Hepatocyte (in vitro differentiated cells): ENCODE results near the gene CCBE1.

Experiments used
- EZH2 ChIP-seq: fragments of 200-600 bp; sonication (generic); IDR thresholded peaks from 2 replicates; pipeline ENCODE4 v1.6.1; 2016; ENCODE audit warnings: antibody characterized with exemption, mild to moderate bottlenecking, borderline replicate concordance
- EZH2phosphoT487 ChIP-seq: fragments of 200-600 bp; sonication (generic); IDR thresholded peaks from one replicate; pipeline ENCODE4 v1.6.1; 2018; ENCODE audit warnings: antibody characterized with exemption, mild to moderate bottlenecking, low read depth, moderate library complexity; ENCODE audit not compliant: unreplicated experiment, severe bottlenecking
- TF ChIP-seq, protein P1 (sequence below): fragments of 200-600 bp; sonication (generic); IDR thresholded peaks from 2 replicates; pipeline ENCODE4 v1.5.1; 2016; ENCODE audit warnings: antibody characterized with exemption, mild to moderate bottlenecking; ENCODE audit not compliant: poor library complexity

GRCh38 chr18:59570101-59570775 is 127.0 kb downstream of the CCBE1 start:
- TF ChIP-seq, protein P1, sequence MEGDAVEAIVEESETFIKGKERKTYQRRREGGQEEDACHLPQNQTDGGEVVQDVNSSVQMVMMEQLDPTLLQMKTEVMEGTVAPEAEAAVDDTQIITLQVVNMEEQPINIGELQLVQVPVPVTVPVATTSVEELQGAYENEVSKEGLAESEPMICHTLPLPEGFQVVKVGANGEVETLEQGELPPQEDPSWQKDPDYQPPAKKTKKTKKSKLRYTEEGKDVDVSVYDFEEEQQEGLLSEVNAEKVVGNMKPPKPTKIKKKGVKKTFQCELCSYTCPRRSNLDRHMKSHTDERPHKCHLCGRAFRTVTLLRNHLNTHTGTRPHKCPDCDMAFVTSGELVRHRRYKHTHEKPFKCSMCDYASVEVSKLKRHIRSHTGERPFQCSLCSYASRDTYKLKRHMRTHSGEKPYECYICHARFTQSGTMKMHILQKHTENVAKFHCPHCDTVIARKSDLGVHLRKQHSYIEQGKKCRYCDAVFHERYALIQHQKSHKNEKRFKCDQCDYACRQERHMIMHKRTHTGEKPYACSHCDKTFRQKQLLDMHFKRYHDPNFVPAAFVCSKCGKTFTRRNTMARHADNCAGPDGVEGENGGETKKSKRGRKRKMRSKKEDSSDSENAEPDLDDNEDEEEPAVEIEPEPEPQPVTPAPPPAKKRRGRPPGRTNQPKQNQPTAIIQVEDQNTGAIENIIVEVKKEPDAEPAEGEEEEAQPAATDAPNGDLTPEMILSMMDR: no peak
- TF ChIP-seq EZH2phosphoT487 (no peak), EZH2 (no peak)
